Progenitor cell of endocrine pancreas (in vitro differentiated cells): ENCODE results near the gene TTC21B. TPM values are rescaled to one million over a fixed set of nuclear protein-coding genes. Genes with fewer than 3 reads are reported as not detected.

Experiments
- DNase-seq: peaks from one replicate; pipeline ENCODE4 v3.0.0; 2021; ENCODE audit warnings: low spot score; ENCODE audit not compliant: unreplicated experiment
- H3K27ac Mint-ChIP-seq: 2 replicates; pipeline ENCODE4 v1.8.0; 2021; ENCODE audit warnings: mild to moderate bottlenecking, moderate library complexity, mixed read lengths
- H3K27me3 Mint-ChIP-seq: 2 replicates; pipeline ENCODE4 v1.8.0; 2021; ENCODE audit warnings: mixed read lengths
- H3K36me3 Mint-ChIP-seq: 2 replicates; pipeline ENCODE4 v1.8.0; 2022; ENCODE audit warnings: mixed read lengths; ENCODE audit not compliant: insufficient read depth
- H3K4me1 Mint-ChIP-seq: 2 replicates; pipeline ENCODE4 v1.8.0; 2021; ENCODE audit warnings: low read depth, mixed read lengths
- H3K4me3 Mint-ChIP-seq: 2 replicates; pipeline ENCODE4 v1.8.0; 2021; ENCODE audit warnings: low read depth, mild to moderate bottlenecking, moderate library complexity, mixed read lengths
- H3K9me3 Mint-ChIP-seq: 2 replicates; pipeline ENCODE4 v1.8.0; 2021; ENCODE audit warnings: low read depth, mixed read lengths
- total RNA-seq: library from RNA; stranded (reverse); gene quantifications from 2 replicates; pipeline ENCODE4 v1.2.1, GENCODE V29; 2021
- TF ChIP-seq, protein P1 (sequence below): fragments of 200-600 bp; sonication (generic); IDR thresholded peaks from one replicate; pipeline ENCODE4 v1.5.0; 2021; ENCODE audit warnings: antibody characterized with exemption, mild to moderate bottlenecking; ENCODE audit not compliant: unreplicated experiment

Gene TTC21B
- total RNA-seq, 1 donor from 2014 or later: 34.5 TPM

DNA sequence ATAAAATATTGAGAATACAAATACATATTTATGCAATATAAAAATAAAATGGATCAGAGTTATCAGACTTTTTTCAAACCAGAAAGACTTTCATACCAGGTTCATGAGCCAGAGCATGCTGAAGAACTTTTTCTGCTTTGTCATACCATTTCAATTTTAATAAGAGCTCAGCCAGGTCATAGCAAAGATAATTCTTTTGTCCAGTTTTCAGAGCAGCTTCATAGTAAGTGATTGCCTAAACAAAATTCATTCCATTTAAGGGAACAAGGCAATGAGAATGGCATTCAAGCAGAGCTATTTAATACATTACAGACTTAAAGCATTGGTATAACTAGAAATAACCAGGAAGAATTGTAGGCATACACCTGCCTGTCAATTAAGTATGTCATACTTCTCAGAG lies 42.3 kb downstream of the TTC21B start:
- Mint-ChIP-seq H3K9me3 (no peaks in the 10 kb centered on the region), H3K27me3 (no peaks in the 10 kb centered on the region), H3K4me3 (no peak overlapping the region), H3K36me3 (peaks cover 16% of the 10 kb centered on the region), H3K4me1 (no peaks in the 10 kb centered on the region), H3K27ac (no peak overlapping the region)
- TF ChIP-seq, protein P1, sequence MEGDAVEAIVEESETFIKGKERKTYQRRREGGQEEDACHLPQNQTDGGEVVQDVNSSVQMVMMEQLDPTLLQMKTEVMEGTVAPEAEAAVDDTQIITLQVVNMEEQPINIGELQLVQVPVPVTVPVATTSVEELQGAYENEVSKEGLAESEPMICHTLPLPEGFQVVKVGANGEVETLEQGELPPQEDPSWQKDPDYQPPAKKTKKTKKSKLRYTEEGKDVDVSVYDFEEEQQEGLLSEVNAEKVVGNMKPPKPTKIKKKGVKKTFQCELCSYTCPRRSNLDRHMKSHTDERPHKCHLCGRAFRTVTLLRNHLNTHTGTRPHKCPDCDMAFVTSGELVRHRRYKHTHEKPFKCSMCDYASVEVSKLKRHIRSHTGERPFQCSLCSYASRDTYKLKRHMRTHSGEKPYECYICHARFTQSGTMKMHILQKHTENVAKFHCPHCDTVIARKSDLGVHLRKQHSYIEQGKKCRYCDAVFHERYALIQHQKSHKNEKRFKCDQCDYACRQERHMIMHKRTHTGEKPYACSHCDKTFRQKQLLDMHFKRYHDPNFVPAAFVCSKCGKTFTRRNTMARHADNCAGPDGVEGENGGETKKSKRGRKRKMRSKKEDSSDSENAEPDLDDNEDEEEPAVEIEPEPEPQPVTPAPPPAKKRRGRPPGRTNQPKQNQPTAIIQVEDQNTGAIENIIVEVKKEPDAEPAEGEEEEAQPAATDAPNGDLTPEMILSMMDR: no peak
- DNase-seq: no peak

DNA sequence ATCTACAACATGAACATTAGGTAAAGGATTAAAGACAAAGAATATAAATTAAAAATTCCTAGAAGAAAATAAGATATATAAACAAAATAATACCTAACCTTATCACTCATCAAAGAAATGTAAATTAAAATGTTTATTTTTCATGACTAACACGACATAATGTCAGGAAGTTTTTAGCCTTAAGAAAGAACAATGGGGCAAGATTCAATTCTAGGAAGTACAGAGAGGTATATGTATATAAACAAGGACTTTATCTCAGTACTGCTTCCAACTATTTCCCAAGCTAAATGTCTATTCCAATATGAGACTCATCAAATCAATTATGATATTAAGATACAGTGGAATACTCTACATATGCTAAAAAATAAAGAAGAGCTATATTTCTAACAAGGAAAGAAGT lies 44.1 kb downstream of the TTC21B start:
- H3K4me3 Mint-ChIP-seq: no peak overlapping the region
- peaks cover 17% of the 10 kb centered on the region for H3K36me3 Mint-ChIP-seq
- peaks cover 5% of the 10 kb centered on the region for H3K4me1 Mint-ChIP-seq
- no peaks in the 10 kb centered on the region for H3K9me3 Mint-ChIP-seq
- TF ChIP-seq, protein P1: no peak
- no peak for DNase-seq
- no peaks in the 10 kb centered on the region for H3K27me3 Mint-ChIP-seq
- no peak overlapping the region for H3K27ac Mint-ChIP-seq

DNA sequence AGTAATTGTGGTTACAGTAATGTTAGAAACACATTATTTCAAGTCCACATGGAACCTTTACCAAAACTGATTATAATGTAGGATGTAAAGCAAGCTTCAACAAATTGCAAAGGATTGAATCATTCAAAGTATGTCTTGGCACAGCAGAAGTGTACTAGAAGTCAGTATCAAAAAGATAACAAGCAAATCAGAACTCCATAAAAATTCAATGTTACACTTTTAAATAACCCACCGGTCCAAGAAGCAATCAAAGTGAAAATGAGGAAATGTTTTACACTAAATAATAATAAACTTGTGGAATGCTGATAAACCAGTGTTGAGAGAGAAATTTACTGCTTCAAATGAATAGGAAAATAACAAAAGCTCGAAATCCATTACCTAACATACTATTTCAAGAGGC lies 47.7 kb downstream of the TTC21B start:
- TF ChIP-seq, protein P1: no peak
- no peak overlapping the region for H3K27ac Mint-ChIP-seq
- H3K27me3 Mint-ChIP-seq: no peaks in the 10 kb centered on the region
- no peak for DNase-seq
- H3K4me1 Mint-ChIP-seq: peaks cover 7% of the 10 kb centered on the region
- H3K36me3 Mint-ChIP-seq: peaks cover 14% of the 10 kb centered on the region
- H3K9me3 Mint-ChIP-seq: no peaks in the 10 kb centered on the region
- H3K4me3 Mint-ChIP-seq: no peak overlapping the region

DNA sequence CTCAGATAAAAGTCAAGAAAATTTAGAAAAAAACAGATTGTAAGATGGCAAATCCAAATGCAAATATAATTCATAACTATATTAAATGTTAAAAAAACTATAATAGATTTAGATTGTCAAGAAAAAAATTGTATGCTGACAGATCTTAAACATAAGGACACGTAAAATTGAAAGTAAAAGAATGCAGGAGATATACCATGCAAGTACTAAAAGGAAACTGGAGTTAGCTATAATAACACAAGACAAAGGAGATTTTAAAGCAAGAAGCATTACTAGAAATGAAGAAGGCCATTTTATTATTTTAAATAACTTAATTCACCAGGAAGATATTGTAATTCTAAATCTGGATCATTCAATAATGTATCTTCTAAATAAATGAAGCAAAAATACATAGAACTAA lies 48.3 kb downstream of the TTC21B start:
- DNase-seq: no peak
- H3K4me3 Mint-ChIP-seq: no peak overlapping the region
- H3K27me3 Mint-ChIP-seq: no peaks in the 10 kb centered on the region
- H3K4me1 Mint-ChIP-seq: peaks cover 7% of the 10 kb centered on the region
- TF ChIP-seq, protein P1: no peak
- H3K9me3 Mint-ChIP-seq: no peaks in the 10 kb centered on the region
- no peak overlapping the region for H3K27ac Mint-ChIP-seq
- peaks cover 14% of the 10 kb centered on the region for H3K36me3 Mint-ChIP-seq

DNA sequence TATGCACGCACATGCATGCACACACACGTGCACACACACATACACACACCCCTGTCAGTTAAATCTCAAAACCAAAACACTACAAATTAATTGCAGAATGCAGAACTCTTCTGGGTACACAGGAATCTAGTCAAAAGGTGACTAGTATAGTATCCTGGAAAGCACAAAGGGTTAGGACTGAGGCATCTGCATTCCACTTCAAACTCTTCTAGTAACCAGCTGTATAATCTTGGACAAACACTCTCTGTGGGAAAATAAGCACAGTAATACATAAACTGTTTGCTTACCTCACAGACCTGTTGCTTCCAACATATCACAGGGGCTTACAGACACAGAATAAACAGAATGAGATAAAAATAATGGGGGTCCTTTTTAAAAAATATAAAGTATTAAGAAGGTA lies 49.1 kb downstream of the TTC21B start:
- Mint-ChIP-seq H3K27ac (no peak overlapping the region), H3K27me3 (no peaks in the 10 kb centered on the region), H3K9me3 (no peaks in the 10 kb centered on the region), H3K4me1 (peaks cover 7% of the 10 kb centered on the region), H3K36me3 (peaks cover 14% of the 10 kb centered on the region), H3K4me3 (no peak overlapping the region)
- no peak for DNase-seq
- TF ChIP-seq, protein P1: no peak
